Measurements from ENCODE around the gene GTSE1. TPM values are rescaled to one million over a fixed set of nuclear protein-coding genes. Genes with fewer than 3 reads are reported as not detected.

Gene GTSE1
- total RNA-seq, 3 donors from 2014 or later = 0.29 to 0.48 TPM; not detected in 1

DNA sequence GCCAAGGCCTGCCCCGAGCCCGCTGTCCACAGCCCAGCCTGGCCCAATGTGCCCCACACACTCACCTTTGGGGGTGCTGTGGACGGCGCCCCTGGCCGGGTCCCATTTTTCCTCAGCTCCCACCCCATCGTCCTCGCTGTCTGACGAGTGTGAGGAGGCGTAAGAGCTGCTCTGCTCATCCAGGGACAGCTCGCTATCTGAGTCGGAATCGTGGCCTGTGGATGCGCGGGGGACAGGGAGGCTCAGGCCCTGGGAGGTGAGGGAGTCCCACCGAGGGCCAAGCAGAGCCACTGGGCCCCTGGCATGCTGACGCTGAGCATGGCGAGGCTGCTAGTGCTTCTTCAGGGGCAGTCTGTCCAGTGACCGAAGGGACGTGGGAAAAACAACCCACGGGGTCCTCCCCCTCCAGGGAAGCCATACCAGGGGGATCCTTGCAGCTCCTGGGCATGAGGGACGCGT, 68.5 kb downstream of the GTSE1 start:
- TF ChIP-seq POLR2A (IDR thresholded peaks at IDR 0.05) (no peak), CTCF (IDR thresholded peaks at IDR 0.05) (no peak), POLR2AphosphoS5 (IDR thresholded peaks at IDR 0.05) (no peak)
- Histone ChIP-seq H3K9me3 (no peaks in the 10 kb centered on the region), H3K27ac (no peak overlapping the region)

DNA sequence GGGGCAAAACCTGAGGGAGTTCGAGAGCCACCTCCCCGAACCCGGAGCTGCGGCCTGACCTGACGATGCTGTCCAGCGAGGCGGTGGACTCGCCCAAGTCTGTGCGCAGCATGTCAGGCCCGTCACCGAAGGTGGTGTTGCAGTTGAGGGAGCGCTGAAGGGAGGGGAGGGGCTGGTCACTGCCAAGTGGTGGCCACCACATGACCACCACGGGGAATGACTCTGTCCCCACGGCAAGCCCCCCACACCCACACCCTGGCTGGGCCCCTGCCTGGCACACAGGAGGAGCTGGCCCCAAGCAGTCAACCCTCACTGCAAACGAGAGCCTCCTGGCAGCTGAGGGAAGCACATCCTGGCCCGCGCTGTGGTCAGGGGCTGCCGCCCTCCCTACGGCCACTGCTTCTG, 69.7 kb downstream of the GTSE1 start:
- no peaks in the 10 kb centered on the region for H3K36me3 ChIP-seq
- H3K4me1 ChIP-seq = no peaks in the 10 kb centered on the region
- no peaks in the 10 kb centered on the region for H3K9me3 ChIP-seq
- no peak overlapping the region for H3K27ac ChIP-seq
- intact Hi-C loops (cut with DNase I; ENCODE audit: low total_unique reads) = no loop called here
- TF ChIP-seq CTCF (IDR thresholded peaks at IDR 0.05) = no peak
- no peak for TF ChIP-seq POLR2AphosphoS5 (IDR thresholded peaks at IDR 0.05)
- TF ChIP-seq POLR2A (IDR thresholded peaks at IDR 0.05) = no peak
- H3K4me3 ChIP-seq = no peak overlapping the region
- no peak for DNase-seq (ENCODE audit: low spot score in 2 of 2)
- no peaks in the 10 kb centered on the region for H3K27me3 ChIP-seq

More for the DNA sequence above, 68.5 kb downstream of the GTSE1 start:
- H3K36me3 ChIP-seq = no peaks in the 10 kb centered on the region
- no peaks in the 10 kb centered on the region for H3K27me3 ChIP-seq
- H3K4me1 ChIP-seq = no peaks in the 10 kb centered on the region
- intact Hi-C loops (cut with DNase I; ENCODE audit: low total_unique reads) = no loop called here
- no peak overlapping the region for H3K4me3 ChIP-seq
- no peak for DNase-seq (ENCODE audit: low spot score in 2 of 2)

- no peak overlapping the region for H3K4me3 ChIP-seq
- H3K4me1 ChIP-seq = no peaks in the 10 kb centered on the region
- H3K27me3 ChIP-seq = no peaks in the 10 kb centered on the region
- no peak for TF ChIP-seq POLR2AphosphoS5 (IDR thresholded peaks at IDR 0.05)
- no peak for TF ChIP-seq POLR2A (IDR thresholded peaks at IDR 0.05)
- TF ChIP-seq CTCF (IDR thresholded peaks at IDR 0.05) = no peak
- DNase-seq (ENCODE audit: low spot score in 2 of 2) = no peak
- H3K9me3 ChIP-seq = no peaks in the 10 kb centered on the region
- no peak overlapping the region for H3K27ac ChIP-seq
- no peaks in the 10 kb centered on the region for H3K36me3 ChIP-seq
- intact Hi-C loops (cut with DNase I; ENCODE audit: low total_unique reads) = no loop called here
These were observed 70.4 kb downstream of the GTSE1 start for GRCh38 chr22:46366801-46367706.

DNA sequence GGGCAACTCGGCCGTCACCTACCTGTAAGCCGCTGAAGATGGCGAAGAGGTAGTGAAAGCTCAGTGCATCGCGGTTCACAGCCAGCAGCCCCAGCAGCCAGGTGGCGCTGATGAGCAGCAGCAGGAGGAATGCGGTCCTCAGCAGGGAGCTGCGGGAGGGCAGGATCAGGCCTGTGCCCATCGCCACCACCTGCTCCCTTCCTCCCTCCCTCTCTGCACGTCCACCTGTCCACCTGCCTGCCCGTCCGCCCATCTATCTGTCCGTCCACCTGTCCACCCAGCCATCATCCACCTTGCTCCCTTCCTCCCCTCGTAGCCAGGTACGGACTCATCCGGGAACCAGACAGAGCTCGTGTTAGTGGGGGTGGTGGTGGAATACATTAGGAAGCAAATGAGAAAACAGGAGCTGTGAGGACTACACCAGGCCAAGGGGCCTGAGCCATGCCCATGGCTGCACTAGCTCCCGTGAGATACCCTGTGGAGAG, 71.1 kb downstream of the GTSE1 start:
- no peak overlapping the region for H3K4me3 ChIP-seq
- no peak for TF ChIP-seq POLR2A (IDR thresholded peaks at IDR 0.05)
- peak; percentile 48 to 78 (median 71) for TF ChIP-seq CTCF (IDR thresholded peaks at IDR 0.05)

GRCh38 chr22:46368422-46368821, 71.8 kb downstream of the GTSE1 start:
- Histone ChIP-seq H3K4me1 (no peaks in the 10 kb centered on the region), H3K4me3 (no peak overlapping the region), H3K36me3 (no peaks in the 10 kb centered on the region), H3K27me3 (no peaks in the 10 kb centered on the region), H3K9me3 (no peaks in the 10 kb centered on the region), H3K27ac (no peak overlapping the region)
- no peak for DNase-seq (ENCODE audit: low spot score in 2 of 2)
- TF ChIP-seq POLR2AphosphoS5 (IDR thresholded peaks at IDR 0.05) (no peak), CTCF (IDR thresholded peaks at IDR 0.05) (no peak), POLR2A (IDR thresholded peaks at IDR 0.05) (no peak)
- intact Hi-C loops (cut with DNase I; ENCODE audit: low total_unique reads) = no loop called here

More for the DNA sequence above, 71.1 kb downstream of the GTSE1 start:
- Histone ChIP-seq H3K27me3 (no peaks in the 10 kb centered on the region), H3K4me1 (no peaks in the 10 kb centered on the region), H3K36me3 (no peaks in the 10 kb centered on the region), H3K27ac (no peak overlapping the region), H3K9me3 (no peaks in the 10 kb centered on the region)
- intact Hi-C loops (cut with DNase I; ENCODE audit: low total_unique reads) = no loop called here
- DNase-seq (ENCODE audit: low spot score in 2 of 2) = no peak
